GM18508 (cell line): ENCODE results near the gene EFCAB9.
"Not testable (repeated sequence)": the region's sequence is repeated elsewhere in the genome, so short reads cannot be mapped to it uniquely, and the experiment has no call there.

Experiments
- ATAC-seq: cut with Tn5 transposase; IDR thresholded peaks from one replicate; pipeline ENCODE4 v1.9.1; 2021; ENCODE audit warnings: moderate number of reproducible peaks; ENCODE audit not compliant: insufficient read depth, unreplicated experiment

EFCAB9 gene

GRCh38 chr5:172193872-172194271, at the start of gene EFCAB9:
EFCAB9 (plus strand) TSS chr5:172194172; CDS start chr5:172194173, 1 bp downstream.
- no peak for ATAC-seq

- no peak for ATAC-seq
These were observed 49.6 kb upstream of the EFCAB9 start for GRCh38 chr5:172144291-172144815.

GRCh38 chr5:172144931-172145869, 48.8 kb upstream of the EFCAB9 start:
- ATAC-seq, result no peak

GRCh38 chr5:172145870-172146747, 47.9 kb upstream of the EFCAB9 start:
- no peak for ATAC-seq

- no peak for ATAC-seq
These were observed 47.3 kb upstream of the EFCAB9 start for GRCh38 chr5:172146748-172147092.

GRCh38 chr5:172147857-172148256, 46.1 kb upstream of the EFCAB9 start:
- ATAC-seq, result no peak

GRCh38 chr5:172148381-172148780, 45.6 kb upstream of the EFCAB9 start:
- no peak for ATAC-seq

GRCh38 chr5:172149073-172149472, 44.9 kb upstream of the EFCAB9 start:
- no peak for ATAC-seq

- not testable (repeated sequence) for ATAC-seq
These were observed 44.5 kb upstream of the EFCAB9 start for GRCh38 chr5:172149481-172149880.

- ATAC-seq, result peak; percentile 61
These were observed 43.2 kb upstream of the EFCAB9 start for GRCh38 chr5:172150514-172151425.

GRCh38 chr5:172151661-172152210, 42.2 kb upstream of the EFCAB9 start:
- ATAC-seq, result no peak

- no peak for ATAC-seq
These were observed 40.3 kb upstream of the EFCAB9 start for GRCh38 chr5:172153695-172154094.

GRCh38 chr5:172155101-172155500, 38.9 kb upstream of the EFCAB9 start:
- ATAC-seq, result not testable (repeated sequence)

- ATAC-seq, result no peak
These were observed 37.4 kb upstream of the EFCAB9 start for GRCh38 chr5:172156541-172156994.

GRCh38 chr5:172159016-172159415, 35.0 kb upstream of the EFCAB9 start:
- no peak for ATAC-seq

- ATAC-seq, result no peak
These were observed 33.5 kb upstream of the EFCAB9 start for GRCh38 chr5:172160506-172160905.

GRCh38 chr5:172162323-172162986, 31.5 kb upstream of the EFCAB9 start:
- no peak for ATAC-seq

- no peak for ATAC-seq
These were observed 31.0 kb upstream of the EFCAB9 start for GRCh38 chr5:172162987-172163343.

GRCh38 chr5:172163346-172163745, 30.6 kb upstream of the EFCAB9 start:
- ATAC-seq, result no peak
